GM21529 (cell line): Measurements from ENCODE around the gene ZNF398.
"Not testable (repeated sequence)": the region's sequence is repeated elsewhere in the genome, so short reads cannot be mapped to it uniquely, and the experiment has no call there.

Experiments used
- ATAC-seq: cut with Tn5 transposase; IDR thresholded peaks from one replicate; pipeline ENCODE4 v1.9.1; 2021; ENCODE audit not compliant: unreplicated experiment

The ZNF398 gene

GRCh38 chr7:149223761-149224160 is 76.5 kb downstream of the ZNF398 start:
- ATAC-seq, result no peak

GRCh38 chr7:149224352-149224751 is 77.1 kb downstream of the ZNF398 start:
- no peak for ATAC-seq

GRCh38 chr7:149225106-149225505 is 77.9 kb downstream of the ZNF398 start:
- ATAC-seq, result no peak

- ATAC-seq, result no peak
Measured at GRCh38 chr7:149225656-149226055, 78.4 kb downstream of the ZNF398 start.

- not testable (repeated sequence) for ATAC-seq
Measured at GRCh38 chr7:149226366-149226765, 79.1 kb downstream of the ZNF398 start.

- ATAC-seq, result no peak
Measured at GRCh38 chr7:149226840-149227494, 79.7 kb downstream of the ZNF398 start.

GRCh38 chr7:149228831-149229471 is 81.7 kb downstream of the ZNF398 start:
- no peak for ATAC-seq

GRCh38 chr7:149229526-149229925 is 82.3 kb downstream of the ZNF398 start:
- no peak for ATAC-seq

GRCh38 chr7:149232362-149232761 is 85.1 kb downstream of the ZNF398 start:
- ATAC-seq, result no peak
